GM12878 (cell line): ENCODE results near the gene DHRS4. TPM values are rescaled to one million over a fixed set of nuclear protein-coding genes. Genes with fewer than 3 reads are reported as not detected.
A peak's percentile ranks its signal among the peaks of the same experiment; 100 is the strongest.

Source experiments
- BACH1 ChIP-seq: fragments of 450-650 bp; IDR thresholded peaks from 2 replicates; pipeline ENCODE4 v1.6.1; 2017; ENCODE audit warnings: mild to moderate bottlenecking, borderline replicate concordance
- BRCA1 ChIP-seq: IDR thresholded peaks from 2 replicates; pipeline ENCODE4 v1.6.1; 2011; ENCODE audit warnings: low read depth, low read length, improper control_type of control experiment
- CHD2 ChIP-seq: IDR thresholded peaks from 2 replicates; pipeline ENCODE4 v1.6.1; 2011; ENCODE audit warnings: low read depth, low read length, improper control_type of control experiment, borderline replicate concordance
- CUX1 ChIP-seq: IDR thresholded peaks from 2 replicates; pipeline ENCODE4 v1.6.1; 2012; ENCODE audit warnings: improper control_type of control experiment, low read depth, low read length; ENCODE audit not compliant: insufficient replicate concordance
- EED ChIP-seq: sonication (generic); IDR thresholded peaks from 2 replicates; pipeline ENCODE4 v1.6.1; 2016; ENCODE audit warnings: antibody characterized with exemption, low read depth
- FOXK2 ChIP-seq: fragments of 450-650 bp; IDR thresholded peaks from 2 replicates; pipeline ENCODE4 v1.6.1; 2017; ENCODE audit warnings: mild to moderate bottlenecking, moderate library complexity
- HSF1 ChIP-seq: fragments of 150-350 bp; IDR thresholded peaks from 2 replicates; pipeline ENCODE4 v1.6.1; 2014; ENCODE audit warnings: mild to moderate bottlenecking, low read depth, low read length
- KLF5 ChIP-seq: fragments of 450-650 bp; IDR thresholded peaks from 2 replicates; pipeline ENCODE4 v1.6.1; 2014; ENCODE audit warnings: mild to moderate bottlenecking; ENCODE audit not compliant: partially characterized antibody
- NFYB ChIP-seq: IDR thresholded peaks from 2 replicates; pipeline ENCODE4 v1.6.1; 2011; ENCODE audit warnings: low read depth, mild to moderate bottlenecking, low read length, improper control_type of control experiment, moderate library complexity; ENCODE audit not compliant: insufficient read depth
- NR2F1 ChIP-seq: fragments of 450-650 bp; conservative IDR thresholded peaks from 2 replicates; pipeline ENCODE4 v1.6.1; 2017; ENCODE audit warnings: mild to moderate bottlenecking
- REST ChIP-seq: IDR thresholded peaks from 2 replicates; pipeline ENCODE4 v1.6.1; 2012; ENCODE audit warnings: mild to moderate bottlenecking, low read depth, low read length
- SUPT20H ChIP-seq: IDR thresholded peaks from 2 replicates; pipeline ENCODE4 v1.6.1; 2011; ENCODE audit warnings: low read depth, mild to moderate bottlenecking, low read length, moderate library complexity, borderline replicate concordance; ENCODE audit not compliant: control insufficient read depth
- polyA plus RNA-seq, 11 experiments: library from polyadenylated mRNA; depleted of rRNA in 4 of 11; unstranded in 6 of 11; stranded (reverse) in 5 of 11; fragments of >200 nt; fragmentation: Nextera tagmentation in 4 of 11; fragmentation: Illumina TruSeq in 1 of 11; extraction: Ambion mirVana in 4 of 11; extraction: Trizol in 1 of 11; gene quantifications; 1 replicate in 1 of 11; 2 replicates in 10 of 11; pipeline versions ENCODE4 v1.2.1 to v1.2.3, GENCODE V29; 2011 to 2016; ENCODE audit warnings: inconsistent platforms in 2 of 11, missing spikeins in 2 of 11, low read depth in 1 of 11
- total RNA-seq, 4 experiments: library from RNA; depleted of rRNA in 3 of 4; stranded (reverse); fragments of >200 nt in 3 of 4; fragmentation: Illumina TruSeq in 1 of 4; extraction: Trizol in 1 of 4; gene quantifications; 2 replicates each; pipeline versions ENCODE4 v1.2.1 to v1.2.3, GENCODE V29; 2013 to 2021
- TF ChIP-seq, protein P1 (sequence below): IDR thresholded peaks from 2 replicates; pipeline ENCODE4 v1.6.1; 2011; ENCODE audit warnings: mild to moderate bottlenecking, low read depth, low read length, moderate library complexity; ENCODE audit not compliant: insufficient replicate concordance

Gene DHRS4
- total and polyA plus RNA-seq, 10 of the 15 experiments (the other 5 are each of a cell fraction or from before 2014, with no cell fraction given), result 2.4 to 38.1 (median 22.2) TPM

DNA sequence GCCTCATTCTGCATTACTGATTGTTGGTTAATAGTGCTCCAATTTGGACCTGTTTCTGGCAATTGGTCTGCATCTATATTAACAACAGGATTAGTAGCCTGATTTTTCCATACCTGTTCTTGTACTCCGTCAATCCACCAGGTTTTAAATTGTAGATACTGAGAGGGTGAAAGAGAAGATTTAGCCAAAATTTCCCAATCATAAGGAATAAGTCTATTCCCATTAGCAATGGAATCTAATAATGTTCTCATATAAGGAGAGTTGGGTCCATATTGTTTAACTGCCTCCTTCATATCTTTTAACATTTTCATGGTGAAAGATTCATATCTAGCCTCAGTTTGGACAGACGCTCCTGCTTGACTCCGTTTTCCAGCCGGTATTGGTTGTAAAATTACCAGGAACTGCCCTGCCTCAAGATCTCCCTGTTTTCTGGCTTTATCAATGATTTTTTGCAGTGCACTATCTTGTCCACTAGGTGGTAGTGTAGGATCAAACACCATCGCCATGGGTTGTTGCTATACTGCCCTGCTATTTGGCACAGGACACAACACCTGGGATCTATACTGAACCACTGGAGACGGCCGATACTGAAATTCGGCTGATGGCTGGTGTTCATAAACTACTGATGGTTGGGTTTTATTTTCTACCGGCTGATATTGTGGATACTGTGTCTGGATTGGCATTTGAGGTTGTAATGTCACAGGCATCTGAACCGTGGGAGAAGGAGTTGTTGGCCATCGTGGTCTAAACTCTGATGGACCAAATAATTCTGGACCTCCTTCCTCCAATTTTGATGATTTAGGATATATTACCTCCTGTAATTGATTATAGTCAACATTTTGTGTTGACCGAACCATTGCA is 60.3 kb downstream of the DHRS4 start (continued):
- TF ChIP-seq, protein P1, sequence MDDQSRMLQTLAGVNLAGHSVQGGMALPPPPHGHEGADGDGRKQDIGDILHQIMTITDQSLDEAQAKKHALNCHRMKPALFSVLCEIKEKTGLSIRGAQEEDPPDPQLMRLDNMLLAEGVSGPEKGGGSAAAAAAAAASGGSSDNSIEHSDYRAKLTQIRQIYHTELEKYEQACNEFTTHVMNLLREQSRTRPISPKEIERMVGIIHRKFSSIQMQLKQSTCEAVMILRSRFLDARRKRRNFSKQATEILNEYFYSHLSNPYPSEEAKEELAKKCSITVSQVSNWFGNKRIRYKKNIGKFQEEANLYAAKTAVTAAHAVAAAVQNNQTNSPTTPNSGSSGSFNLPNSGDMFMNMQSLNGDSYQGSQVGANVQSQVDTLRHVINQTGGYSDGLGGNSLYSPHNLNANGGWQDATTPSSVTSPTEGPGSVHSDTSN, result no peak
- no peak for TF ChIP-seq NFYB
- no peak for TF ChIP-seq REST
- 0 out of 2 replicates have a peak, but pooled peaks have one; percentile 13 for TF ChIP-seq NR2F1
- no peak for TF ChIP-seq KLF5
- TF ChIP-seq CHD2, result no peak
- TF ChIP-seq EED, result 0 out of 2 replicates have a peak, but pooled peaks have one; percentile 14
- no peak for TF ChIP-seq BACH1
- TF ChIP-seq FOXK2, result peak; percentile 45
- TF ChIP-seq BRCA1, result no peak
- TF ChIP-seq CUX1, result no peak
- no peak for TF ChIP-seq SUPT20H
- TF ChIP-seq HSF1, result no peak
